Left cardiac atrium (tissue), 4 donors: ENCODE measurements around the gene BNC2. TPM values are rescaled to one million over a fixed set of nuclear protein-coding genes. Genes with fewer than 3 reads are reported as not detected.
"Not testable (repeated sequence)": the region's sequence is repeated elsewhere in the genome, so short reads cannot be mapped to it uniquely, and the experiment has no call there.

ENCODE experiments used
- ATAC-seq, 2 donors: fragments of 200-7000 bp; cut with Tn5 transposase; one replicate each; pipeline ENCODE4 v1.9.1; 2020; ENCODE audit warnings: mild to moderate bottlenecking in 2 of 2, moderate library complexity in 2 of 2
- DNase-seq: peaks from one replicate; pipeline ENCODE4 v3.0.0-alpha.2; 2020
- intact Hi-C, 2 donors: fragments of 100-400 bp; cut with DNase I; formaldehyde crosslinking; loops; one replicate each; pipeline versions ENCODE4 v1.14.1 to v1.15.1; 2022 to 2023
- total RNA-seq, 2 donors: library from RNA; stranded (reverse); fragmentation: NEBNext Ultra II Directional; extraction: Animal tissue kit (Norgen Biotek cat#: 25700); gene quantifications; one replicate each; pipeline ENCODE4 v1.2.1, GENCODE V29; 2021
- donor health status: DM: no; HTN: yes; CAD: no.
- donor health status: DM: no; HTN: yes; CAD: no; lungs with severe emphysema.
- donor health status: DM: yes; HTN: yes; CAD: no.
- donor health status: Dilated cardiomyopathy.

The BNC2 gene
- total RNA-seq, 2 donors from 2014 or later, result 55.1 to 100.0 TPM

DNA sequence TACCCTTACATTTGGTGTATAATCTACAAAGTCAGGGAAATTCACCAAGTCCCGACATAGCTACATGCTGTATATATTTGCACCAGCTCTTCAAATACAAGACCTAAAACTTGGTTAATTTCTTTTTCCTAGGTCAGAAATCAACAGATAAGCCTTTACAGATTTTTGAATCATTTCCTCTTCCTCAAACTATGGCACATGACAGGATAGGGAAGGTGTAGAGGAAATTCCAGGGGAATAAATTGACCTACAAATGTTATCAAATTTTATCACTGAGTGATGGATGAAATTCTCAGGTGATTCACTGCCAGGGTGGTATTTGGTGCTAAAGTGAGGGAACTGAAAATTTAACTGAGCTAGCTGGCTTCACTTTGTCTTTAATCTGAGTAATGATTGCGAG lies 360.0 kb downstream of the BNC2 start:
- intact Hi-C loops, result no loop called here
- ATAC-seq (no peak), DNase-seq (no peak)

- peak; percentile 23 to 72 for ATAC-seq
- intact Hi-C loops, result no loop called here
- DNase-seq, result no peak
These were observed 360.5 kb downstream of the BNC2 start for GRCh38 chr9:16509997-16510396.

- peak in 1 of 2 donors; percentile 9 for ATAC-seq
- intact Hi-C loops, result no loop called here
- no peak for DNase-seq
These were observed 365.3 kb downstream of the BNC2 start for GRCh38 chr9:16505199-16505598.

DNA sequence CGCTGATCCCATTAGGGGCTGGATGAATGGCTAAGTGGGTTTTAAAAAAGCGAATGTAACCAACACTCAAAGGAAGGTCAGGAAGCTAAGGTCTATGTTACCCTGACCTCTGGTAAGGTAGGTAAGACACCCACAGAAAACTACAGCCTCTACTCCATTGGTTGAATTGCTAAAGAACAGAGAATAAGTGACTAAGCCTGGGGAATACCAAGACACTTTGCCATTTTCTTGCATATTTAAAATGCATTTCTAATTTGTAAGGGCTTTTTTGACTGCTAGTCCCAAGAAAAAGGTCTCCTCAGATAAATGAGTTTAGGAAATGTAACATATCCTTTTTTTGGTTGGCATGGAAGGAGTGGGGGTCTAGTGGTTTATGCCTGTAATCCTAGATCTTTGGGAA lies 368.7 kb downstream of the BNC2 start:
- intact Hi-C loops, result no loop called here
- DNase-seq (no peak), ATAC-seq (no peak)

DNA sequence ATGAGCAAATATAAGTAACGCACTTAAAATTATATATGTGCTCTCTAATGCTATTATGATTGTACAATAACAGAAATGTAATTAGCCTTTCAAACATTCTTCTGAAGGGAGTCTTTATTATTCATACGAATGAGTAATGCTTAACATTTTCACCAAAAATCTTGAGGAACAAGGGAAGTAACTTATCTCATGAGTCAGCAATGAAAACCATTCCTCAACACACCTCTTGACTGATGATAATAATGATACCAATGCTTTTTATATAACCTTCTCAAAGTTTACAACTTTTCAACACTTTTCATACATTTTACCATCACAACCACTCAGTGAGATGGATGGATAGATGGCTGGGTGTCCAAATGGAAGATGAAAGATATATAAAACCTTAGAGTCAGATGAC lies 369.3 kb downstream of the BNC2 start:
- DNase-seq (no peak), ATAC-seq (peak in 1 of 2 donors; percentile 87)
- intact Hi-C loops, result no loop called here

- no peak for ATAC-seq
- intact Hi-C loops, result no loop called here
- DNase-seq, result no peak
These were observed 370.1 kb downstream of the BNC2 start for GRCh38 chr9:16500386-16500785.

DNA sequence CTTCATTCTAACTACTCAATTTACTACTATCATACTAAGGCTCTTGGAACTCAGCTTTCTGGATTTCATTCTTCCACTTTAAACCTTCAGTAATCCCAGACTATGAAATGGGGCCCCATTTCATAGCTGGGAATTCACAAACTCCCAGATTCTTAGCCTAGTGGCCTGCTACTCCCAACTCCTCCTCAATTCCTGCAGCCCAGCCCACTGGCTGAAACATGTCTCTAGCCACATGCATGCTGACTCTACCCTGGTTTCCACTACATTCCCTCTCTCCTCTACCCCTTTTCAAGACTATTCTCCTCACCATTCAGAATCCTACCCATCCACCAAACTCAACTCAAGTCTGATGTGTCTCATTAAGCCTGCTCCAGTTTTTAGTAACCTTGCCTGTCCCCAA lies 370.6 kb downstream of the BNC2 start:
- intact Hi-C loops, result no loop called here
- ATAC-seq (no peak), DNase-seq (no peak)

DNA sequence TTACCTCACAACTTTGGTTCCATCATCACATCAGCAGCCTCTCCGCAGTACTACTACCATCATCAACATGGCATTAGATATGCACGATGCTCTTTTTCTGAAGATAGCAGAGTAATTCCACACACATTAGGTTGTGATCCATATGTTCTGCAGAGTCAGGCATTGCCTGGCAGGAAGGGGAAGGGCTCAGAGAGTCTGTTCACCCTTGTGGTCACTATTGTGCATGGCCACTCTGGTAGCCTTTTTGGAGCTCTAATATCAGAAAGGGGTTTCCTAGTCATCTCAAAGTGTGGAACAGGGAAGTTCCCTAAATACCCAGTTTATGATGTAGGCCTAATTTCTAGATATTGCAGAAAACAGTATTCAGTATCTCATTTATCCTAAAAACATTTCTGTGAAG lies 373.6 kb downstream of the BNC2 start:
- ATAC-seq, result no peak
- intact Hi-C loops, result no loop called here
- DNase-seq, result no peak

DNA sequence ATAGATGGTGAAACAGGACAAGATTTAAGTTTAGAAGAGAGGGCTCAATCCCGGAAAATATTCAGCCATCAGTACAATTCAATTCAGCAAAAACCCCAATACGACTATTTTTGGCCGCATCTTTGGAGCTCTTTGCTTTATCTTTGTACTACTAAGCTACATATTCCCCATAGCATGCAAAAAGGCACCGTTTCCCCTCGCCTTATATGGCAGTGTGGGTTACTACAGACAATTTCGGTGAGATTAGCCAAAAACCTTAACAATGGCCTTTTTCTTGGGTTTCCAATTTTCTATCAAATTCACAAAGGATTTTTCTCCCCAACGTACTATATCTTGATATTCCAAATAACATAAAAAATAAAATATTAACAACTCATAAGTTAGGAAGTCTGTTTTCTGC lies 382.6 kb downstream of the BNC2 start:
- DNase-seq (no peak), ATAC-seq (no peak)
- intact Hi-C loops, result no loop called here

DNA sequence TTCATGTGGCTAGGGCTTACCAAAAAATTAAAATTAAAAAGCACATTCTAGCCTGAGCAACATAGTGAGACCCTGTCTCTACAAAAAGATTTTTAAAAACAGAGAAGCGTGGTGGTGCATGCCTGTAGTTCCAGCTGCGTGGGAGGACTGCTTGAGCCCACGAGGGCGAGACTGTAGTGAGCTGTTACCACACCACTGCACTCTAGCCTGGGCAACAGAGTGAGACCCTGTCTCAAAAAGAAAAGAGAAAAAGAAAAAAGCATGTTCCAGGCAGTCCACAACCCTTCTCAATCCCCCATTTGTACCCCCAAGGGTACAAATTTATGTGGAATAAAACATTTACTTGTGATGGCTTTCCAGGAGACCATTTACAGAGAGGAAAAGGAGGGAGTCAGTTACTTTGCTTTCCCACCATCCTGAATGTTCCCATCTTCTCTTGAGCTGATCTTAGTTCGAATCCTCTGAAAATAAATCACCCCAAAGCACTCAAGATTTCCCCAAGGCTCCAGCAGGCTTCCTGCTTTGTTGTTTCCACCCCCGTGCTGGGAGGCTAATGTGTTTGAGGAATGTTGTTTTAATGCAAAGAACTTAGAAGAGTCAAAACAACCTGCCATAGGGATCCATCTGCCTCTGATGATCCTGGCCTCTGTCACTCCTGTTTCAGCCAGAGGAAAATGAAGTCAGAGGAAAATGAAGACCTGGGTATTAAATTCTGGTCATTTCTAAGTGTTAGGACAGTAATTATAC lies 384.7 kb downstream of the BNC2 start:
- ATAC-seq (no peak), DNase-seq (no peak)
- intact Hi-C loops, result no loop called here

DNA sequence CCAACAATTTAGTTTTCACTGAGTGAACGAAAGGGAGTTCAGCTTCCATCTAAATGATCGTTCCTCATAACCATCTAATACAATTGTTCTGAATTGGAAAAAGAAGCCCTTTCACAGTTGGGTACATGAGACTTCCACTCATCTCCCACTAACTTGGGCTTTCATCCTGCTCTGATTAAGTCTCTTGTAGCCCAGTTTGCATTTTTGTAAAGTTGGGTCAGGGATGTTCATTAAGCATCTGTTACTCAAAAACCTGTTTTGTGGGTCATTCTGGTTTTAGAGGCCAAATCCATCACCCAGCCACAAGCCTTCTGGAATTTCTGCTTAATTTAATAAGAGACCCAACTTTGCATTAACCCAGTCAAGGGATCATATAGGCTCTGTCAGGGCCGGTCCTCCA lies 385.3 kb downstream of the BNC2 start:
- ATAC-seq, result no peak
- intact Hi-C loops, result no loop called here
- no peak for DNase-seq

DNA sequence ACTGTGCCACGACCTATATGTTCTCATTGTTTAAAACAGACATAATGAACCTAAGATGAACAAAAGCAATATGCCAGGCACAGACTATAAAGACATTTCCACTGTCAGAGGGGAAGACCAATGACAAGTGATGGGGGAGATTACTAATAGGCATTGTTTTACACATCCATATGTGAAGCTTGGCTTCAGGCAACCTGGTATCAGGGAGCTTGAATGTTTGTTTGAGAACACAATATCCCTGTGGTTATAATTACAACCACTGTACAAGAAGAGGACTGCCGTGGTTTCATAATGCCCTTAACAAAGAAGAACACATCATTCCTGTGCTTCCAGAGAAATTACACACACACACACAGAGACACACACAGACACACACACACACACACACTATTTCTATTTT lies 385.7 kb downstream of the BNC2 start:
- intact Hi-C loops, result no loop called here
- DNase-seq (no peak), ATAC-seq (no peak)

DNA sequence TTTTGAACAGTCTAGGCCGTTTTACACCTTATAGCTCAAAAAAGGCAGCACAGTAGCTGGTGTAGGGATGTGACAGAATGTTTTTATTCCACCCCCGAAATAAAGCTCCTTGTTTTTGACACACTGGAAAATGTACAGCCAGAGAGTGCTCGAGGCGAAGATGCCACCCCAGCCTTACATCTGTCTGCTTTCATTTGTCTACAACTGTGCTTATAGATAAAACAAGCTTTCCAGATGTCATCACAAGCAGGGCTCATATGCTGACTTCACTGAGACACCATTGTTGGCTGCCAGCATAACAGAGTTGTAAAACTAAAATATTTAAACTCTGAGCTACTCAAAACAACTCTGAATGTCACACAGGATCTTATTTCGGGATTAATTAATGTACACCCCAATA lies 386.3 kb downstream of the BNC2 start:
- ATAC-seq, result no peak
- intact Hi-C loops, result no loop called here

DNA sequence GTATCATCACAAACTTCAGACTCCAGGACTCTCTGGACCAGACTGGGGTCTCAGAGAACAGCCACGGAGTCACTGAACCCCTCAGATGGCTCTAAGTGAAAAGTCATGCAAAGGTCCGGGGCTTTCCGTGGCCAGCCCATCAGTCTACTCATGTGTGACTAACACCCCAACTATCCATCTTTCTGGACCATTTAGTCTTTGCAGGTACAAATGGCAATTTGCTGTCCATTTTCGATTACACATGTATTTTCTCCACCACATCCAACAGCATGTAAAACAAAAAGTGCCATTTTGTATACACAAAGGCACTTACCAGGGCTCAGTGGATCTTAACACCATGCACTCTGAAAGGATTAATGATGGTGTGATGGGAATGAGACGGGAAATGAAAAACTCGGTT lies 387.7 kb downstream of the BNC2 start:
- intact Hi-C loops, result no loop called here
- no peak for DNase-seq
- ATAC-seq, result no peak

More for the DNA sequence above, 386.3 kb downstream of the BNC2 start:
- no peak for DNase-seq

- intact Hi-C loops, ATAC-seq, DNase-seq: not testable (repeated sequence)
These were observed 389.9 kb downstream of the BNC2 start for GRCh38 chr9:16480584-16480983.

DNA sequence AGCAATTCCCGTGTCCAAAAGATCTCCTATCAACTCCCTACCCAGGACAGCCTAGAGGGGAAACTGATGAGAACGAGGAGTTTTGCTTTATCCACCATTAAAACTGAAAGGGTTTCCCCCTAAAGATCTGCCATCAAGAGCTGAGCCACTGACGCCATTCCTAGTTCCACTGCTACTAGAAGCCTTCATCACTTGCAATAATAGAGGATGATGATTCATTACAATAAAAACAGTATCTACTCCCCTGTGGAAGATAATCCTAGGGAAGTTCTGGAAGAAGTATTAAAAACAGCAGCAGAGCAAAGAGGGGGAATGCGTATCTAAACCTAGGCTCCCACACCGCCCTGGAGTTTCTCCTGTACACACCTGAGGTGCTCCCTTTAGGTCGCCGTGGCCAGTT lies 394.5 kb downstream of the BNC2 start:
- no peak for DNase-seq
- intact Hi-C loops, result no loop called here
- no peak for ATAC-seq

GRCh38 chr9:16475257-16475656 lies 395.2 kb downstream of the BNC2 start:
- DNase-seq, result no peak
- intact Hi-C loops, result no loop called here
- no peak for ATAC-seq

GRCh38 chr9:16469184-16469583 lies 401.3 kb downstream of the BNC2 start:
- ATAC-seq (no peak), DNase-seq (no peak)
- intact Hi-C loops, result no loop called here

GRCh38 chr9:16461851-16462250 lies 408.6 kb downstream of the BNC2 start:
- intact Hi-C loops, result no loop called here

GRCh38 chr9:16461137-16461840 lies 409.2 kb downstream of the BNC2 start:
- no peak for ATAC-seq
- intact Hi-C loops, result no loop called here
- no peak for DNase-seq

More at GRCh38 chr9:16461851-16462250, 408.6 kb downstream of the BNC2 start:
- no peak for DNase-seq
- no peak for ATAC-seq

- ATAC-seq (no peak), DNase-seq (no peak)
- intact Hi-C loops, result no loop called here
These were observed 409.8 kb downstream of the BNC2 start for GRCh38 chr9:16460696-16461095.
